ENCODE measurements around the gene SUGCT.

DNA sequence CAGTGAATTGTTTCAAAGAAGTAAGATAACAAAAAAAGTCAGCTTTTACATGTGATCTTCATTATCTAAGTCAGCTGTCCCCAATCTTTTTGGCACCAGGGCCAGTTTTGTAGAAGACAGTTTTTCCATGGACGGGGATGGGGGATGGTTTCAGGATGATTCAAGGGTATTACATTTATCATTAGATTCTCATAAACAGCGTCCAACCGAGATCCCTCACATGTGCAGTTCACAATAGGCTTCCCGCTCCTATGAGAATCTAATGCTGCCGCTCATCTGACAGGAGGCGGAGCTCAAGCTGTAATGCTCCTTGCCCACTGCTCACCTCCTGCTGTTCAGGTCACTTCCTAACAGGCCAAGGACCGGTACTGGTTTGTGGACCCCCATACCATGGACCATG is 607.5 kb downstream of the SUGCT start:
- TF ChIP-seq, protein P1, sequence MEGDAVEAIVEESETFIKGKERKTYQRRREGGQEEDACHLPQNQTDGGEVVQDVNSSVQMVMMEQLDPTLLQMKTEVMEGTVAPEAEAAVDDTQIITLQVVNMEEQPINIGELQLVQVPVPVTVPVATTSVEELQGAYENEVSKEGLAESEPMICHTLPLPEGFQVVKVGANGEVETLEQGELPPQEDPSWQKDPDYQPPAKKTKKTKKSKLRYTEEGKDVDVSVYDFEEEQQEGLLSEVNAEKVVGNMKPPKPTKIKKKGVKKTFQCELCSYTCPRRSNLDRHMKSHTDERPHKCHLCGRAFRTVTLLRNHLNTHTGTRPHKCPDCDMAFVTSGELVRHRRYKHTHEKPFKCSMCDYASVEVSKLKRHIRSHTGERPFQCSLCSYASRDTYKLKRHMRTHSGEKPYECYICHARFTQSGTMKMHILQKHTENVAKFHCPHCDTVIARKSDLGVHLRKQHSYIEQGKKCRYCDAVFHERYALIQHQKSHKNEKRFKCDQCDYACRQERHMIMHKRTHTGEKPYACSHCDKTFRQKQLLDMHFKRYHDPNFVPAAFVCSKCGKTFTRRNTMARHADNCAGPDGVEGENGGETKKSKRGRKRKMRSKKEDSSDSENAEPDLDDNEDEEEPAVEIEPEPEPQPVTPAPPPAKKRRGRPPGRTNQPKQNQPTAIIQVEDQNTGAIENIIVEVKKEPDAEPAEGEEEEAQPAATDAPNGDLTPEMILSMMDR (IDR thresholded peaks at IDR 0.05): no peak
- TF ChIP-seq POLR2A (IDR thresholded peaks at IDR 0.05): no peak
